ENCODE data around the gene PSORS1C2.

- TF ChIP-seq CTCF (IDR thresholded peaks at IDR 0.05), result no peak
- no peak for TF ChIP-seq POLR2A (IDR thresholded peaks at IDR 0.05)
These were observed 34.1 kb upstream of the PSORS1C2 start for GRCh38 chr6:31172973-31173384.

All from testis (tissue), 2 donors.